Measurements from ENCODE around the gene THRB. TPM values are rescaled to one million over a fixed set of nuclear protein-coding genes. Genes with fewer than 3 reads are reported as not detected.

The THRB gene
- total RNA-seq, 4 donors from 2014 or later = 9.8 to 52.4 (median 31.3) TPM

GRCh38 chr3:24198728-24199127, 295.9 kb downstream of the THRB start:
- Histone ChIP-seq H3K27ac (no peak overlapping the region), H3K9me3 (no peaks in the 10 kb centered on the region), H3K36me3 (no peaks in the 10 kb centered on the region), H3K27me3 (no peaks in the 10 kb centered on the region), H3K4me1 (no peaks in the 10 kb centered on the region), H3K4me3 (no peak overlapping the region)
- TF ChIP-seq EP300 (IDR thresholded peaks at IDR 0.05; ENCODE audit: low read depth) = no peak
- no peak for TF ChIP-seq POLR2AphosphoS5 (IDR thresholded peaks at IDR 0.05)
- TF ChIP-seq POLR2A (IDR thresholded peaks at IDR 0.05) = no peak
- no peak for TF ChIP-seq CTCF (IDR thresholded peaks at IDR 0.05)
- WGBS, 2 donors (ENCODE audit: low coverage in 1 of 2) = 68 to 90% methylated on average over 1 of the region's 1 CpG
- in situ Hi-C loops (cut with MboI; ENCODE audit: low pct_ligation_motif_present in 1 of 4, low pct_unique_long_range_greater_than_20kb in 1 of 4, low sequenced_read_pairs in 3 of 4) (no loop called here), intact Hi-C loops (cut with DNase I; ENCODE audit: low total_unique reads) (no loop called here)
- DNase-seq = no peak

- no peak overlapping the region for H3K27ac ChIP-seq
- H3K36me3 ChIP-seq = no peaks in the 10 kb centered on the region
- DNase-seq = no peak
- TF ChIP-seq EP300 (IDR thresholded peaks at IDR 0.05; ENCODE audit: low read depth) (no peak), POLR2A (IDR thresholded peaks at IDR 0.05) (no peak), POLR2AphosphoS5 (IDR thresholded peaks at IDR 0.05) (no peak), CTCF (IDR thresholded peaks at IDR 0.05) (no peak)
- no peaks in the 10 kb centered on the region for H3K4me1 ChIP-seq
- no peak overlapping the region for H3K4me3 ChIP-seq
- H3K27me3 ChIP-seq = no peaks in the 10 kb centered on the region
- no peaks in the 10 kb centered on the region for H3K9me3 ChIP-seq
- intact Hi-C loops (cut with DNase I; ENCODE audit: low total_unique reads) (no loop called here), in situ Hi-C loops (cut with MboI; ENCODE audit: low pct_ligation_motif_present in 1 of 4, low pct_unique_long_range_greater_than_20kb in 1 of 4, low sequenced_read_pairs in 3 of 4) (no loop called here)
- WGBS, 2 donors (ENCODE audit: low coverage in 1 of 2) = 99 to 100% methylated on average over 1 to 5 of the region's 5 CpGs
These were observed 296.8 kb downstream of the THRB start for GRCh38 chr3:24197809-24198208.

- Histone ChIP-seq H3K9me3 (no peaks in the 10 kb centered on the region), H3K4me3 (no peak overlapping the region), H3K4me1 (peaks cover 0 to 6% (median 0%) of the 10 kb centered on the region in 4 donors), H3K27me3 (no peaks in the 10 kb centered on the region), H3K36me3 (no peaks in the 10 kb centered on the region), H3K27ac (no peak overlapping the region)
- intact Hi-C loops (cut with DNase I; ENCODE audit: low total_unique reads) (no loop called here), in situ Hi-C loops (cut with MboI; ENCODE audit: low pct_ligation_motif_present in 1 of 4, low pct_unique_long_range_greater_than_20kb in 1 of 4, low sequenced_read_pairs in 3 of 4) (no loop called here)
- no peak for DNase-seq
- TF ChIP-seq POLR2A (IDR thresholded peaks at IDR 0.05) = no peak
- TF ChIP-seq POLR2AphosphoS5 (IDR thresholded peaks at IDR 0.05) = no peak
- TF ChIP-seq EP300 (IDR thresholded peaks at IDR 0.05; ENCODE audit: low read depth) = no peak
- TF ChIP-seq CTCF (IDR thresholded peaks at IDR 0.05) = no peak
These were observed 298.1 kb downstream of the THRB start for GRCh38 chr3:24196526-24196925.

- H3K36me3 ChIP-seq = no peaks in the 10 kb centered on the region
- H3K9me3 ChIP-seq = no peaks in the 10 kb centered on the region
- H3K4me3 ChIP-seq = no peak overlapping the region
- in situ Hi-C loops (cut with MboI; ENCODE audit: low pct_ligation_motif_present in 1 of 4, low pct_unique_long_range_greater_than_20kb in 1 of 4, low sequenced_read_pairs in 3 of 4) (no loop called here), intact Hi-C loops (cut with DNase I; ENCODE audit: low total_unique reads) (no loop called here)
- H3K4me1 ChIP-seq = peaks cover 0 to 6% (median 0%) of the 10 kb centered on the region in 4 donors
- no peaks in the 10 kb centered on the region for H3K27me3 ChIP-seq
- DNase-seq = no peak
- H3K27ac ChIP-seq = no peak overlapping the region
- TF ChIP-seq CTCF (IDR thresholded peaks at IDR 0.05) (no peak), POLR2A (IDR thresholded peaks at IDR 0.05) (no peak), POLR2AphosphoS5 (IDR thresholded peaks at IDR 0.05) (no peak), EP300 (IDR thresholded peaks at IDR 0.05; ENCODE audit: low read depth) (no peak)
These were observed 299.0 kb downstream of the THRB start for GRCh38 chr3:24195504-24196230.
